Neural cell (in vitro differentiated cells): ENCODE results near the gene MAGEC2. TPM values are rescaled to one million over a fixed set of nuclear protein-coding genes. Genes with fewer than 3 reads are reported as not detected.

ENCODE experiments used
- H2AFZ ChIP-seq: fragments of 200-600, 300-800 bp; sonication (generic), shearing (Covaris generic); 2 replicates; pipeline ENCODE4 v1.6.0; 2014; ENCODE audit warnings: low read depth, mild to moderate bottlenecking, antibody characterized with exemption, low read length, moderate library complexity
- H3F3A ChIP-seq: fragments of 200-600 bp; shearing (Covaris generic); 2 replicates; pipeline ENCODE4 v1.6.1; 2016; ENCODE audit warnings: mild to moderate bottlenecking, moderate library complexity, mixed read lengths, antibody characterized with exemption, low read length; ENCODE audit not compliant: insufficient read depth, poor library complexity, severe bottlenecking
- H3K27ac ChIP-seq: fragments of 200-600, 300-800 bp; sonication (generic), shearing (Covaris generic); 2 replicates; pipeline ENCODE4 v1.5.1; 2014; ENCODE audit warnings: mild to moderate bottlenecking, low read length, moderate library complexity
- H3K27me3 ChIP-seq: fragments of 300-800, 200-600 bp; sonication (generic), shearing (Covaris generic); 2 replicates; pipeline ENCODE4 v1.6.0; 2014; ENCODE audit warnings: mild to moderate bottlenecking, low read depth, low read length, moderate library complexity; ENCODE audit not compliant: insufficient read depth
- H3K36me3 ChIP-seq: fragments of 300-800, 200-600 bp; sonication (generic), shearing (Covaris generic); 2 replicates; pipeline ENCODE4 v1.5.1; 2014; ENCODE audit warnings: mild to moderate bottlenecking, antibody characterized with exemption, low read length, moderate library complexity; ENCODE audit not compliant: insufficient read depth
- H3K4me2 ChIP-seq: fragments of 300-800, 200-600 bp; sonication (generic), shearing (Covaris generic); 2 replicates; pipeline ENCODE4 v1.6.0; 2014; ENCODE audit warnings: mild to moderate bottlenecking, low read length
- H3K4me3 ChIP-seq: fragments of 300-800, 200-600 bp; sonication (generic), shearing (Covaris generic); 2 replicates; pipeline ENCODE4 v1.5.1; 2014; ENCODE audit warnings: mild to moderate bottlenecking, low read length, moderate library complexity
- H3K79me2 ChIP-seq: fragments of 200-600 bp; shearing (Covaris generic); replicated peaks from 2 replicates; pipeline ENCODE4 v1.6.0; 2014; ENCODE audit warnings: mild to moderate bottlenecking, low read length, moderate library complexity; ENCODE audit not compliant: insufficient read depth
- H3K9ac ChIP-seq: fragments of 300-800, 200-600 bp; sonication (generic), shearing (Covaris generic); 2 replicates; pipeline ENCODE4 v1.6.1; 2016; ENCODE audit warnings: mild to moderate bottlenecking, low read length, mixed read lengths
- H3K9me2 ChIP-seq: fragments of 200-600 bp; shearing (Covaris generic); 2 replicates; pipeline ENCODE4 v1.6.1; 2016; ENCODE audit warnings: mild to moderate bottlenecking, low read length, mixed read lengths; ENCODE audit not compliant: insufficient read depth
- H3K9me3 ChIP-seq: fragments of 200-600, 300-800 bp; sonication (generic), shearing (Covaris generic); 2 replicates; pipeline ENCODE4 v1.6.1; 2016; ENCODE audit warnings: mild to moderate bottlenecking, mixed run types, low read length, moderate library complexity, mixed read lengths
- H4K20me1 ChIP-seq: fragments of 200-600 bp; shearing (Covaris generic); 2 replicates; pipeline ENCODE4 v1.6.1; 2016; ENCODE audit warnings: mild to moderate bottlenecking, mixed run types; ENCODE audit not compliant: insufficient read depth
- MXI1 ChIP-seq: fragments of 450-650 bp; conservative IDR thresholded peaks from 2 replicates; pipeline ENCODE4 v1.6.1; 2014; ENCODE audit warnings: antibody characterized with exemption, mild to moderate bottlenecking; ENCODE audit not compliant: poor library complexity, severe bottlenecking
- polyA plus RNA-seq: library from polyadenylated mRNA; depleted of rRNA; stranded (reverse); fragments of >200 nt; gene quantifications from 2 replicates; pipeline ENCODE4 v1.2.3, GENCODE V29; 2014

The MAGEC2 gene
- polyA plus RNA-seq, 1 donor from 2014 or later: not detected

- no peaks in the 10 kb centered on the region for H4K20me1 ChIP-seq
- no peak overlapping the region for H3K9ac ChIP-seq
- no peak overlapping the region for H2AFZ ChIP-seq
- H3K27ac ChIP-seq: no peak overlapping the region
- no peaks in the 10 kb centered on the region for H3K79me2 ChIP-seq
- H3K4me2 ChIP-seq: no peak overlapping the region
- H3K9me2 ChIP-seq: no peaks in the 10 kb centered on the region
- H3K27me3 ChIP-seq: no peaks in the 10 kb centered on the region
- H3K36me3 ChIP-seq: no peaks in the 10 kb centered on the region
- no peaks in the 10 kb centered on the region for H3F3A ChIP-seq
- no peak overlapping the region for H3K4me3 ChIP-seq
- no peak for TF ChIP-seq MXI1
- H3K9me3 ChIP-seq: no peaks in the 10 kb centered on the region
Measured at GRCh38 chrX:142156567-142156966, 48.5 kb downstream of the MAGEC2 start.
